GM19099 (cell line): Measurements from ENCODE around the gene TDRD9.

Source experiments
- POLR2A ChIP-seq: IDR thresholded peaks from 3 replicates; pipeline ENCODE4 v1.6.1; 2011; ENCODE audit warnings: low read depth; ENCODE audit not compliant: insufficient read length; ENCODE audit errors: extremely low read depth

TDRD9 gene

GRCh38 chr14:104092931-104093365 lies 164.7 kb downstream of the TDRD9 start:
- TF ChIP-seq POLR2A, result no peak

GRCh38 chr14:104093366-104094055 lies 165.3 kb downstream of the TDRD9 start:
- no peak for TF ChIP-seq POLR2A

GRCh38 chr14:104094056-104094708 lies 165.9 kb downstream of the TDRD9 start:
- TF ChIP-seq POLR2A, result no peak

- no peak for TF ChIP-seq POLR2A
These were observed 166.6 kb downstream of the TDRD9 start for GRCh38 chr14:104094709-104095425.

- TF ChIP-seq POLR2A, result no peak
These were observed 167.4 kb downstream of the TDRD9 start for GRCh38 chr14:104095426-104096310.

- no peak for TF ChIP-seq POLR2A
These were observed 168.1 kb downstream of the TDRD9 start for GRCh38 chr14:104096318-104096717.

GRCh38 chr14:104096751-104097700 lies 168.8 kb downstream of the TDRD9 start:
- TF ChIP-seq POLR2A, result no peak

- no peak for TF ChIP-seq POLR2A
These were observed 170.2 kb downstream of the TDRD9 start for GRCh38 chr14:104098272-104099095.

- no peak for TF ChIP-seq POLR2A
These were observed 171.1 kb downstream of the TDRD9 start for GRCh38 chr14:104099096-104100041.

- no peak for TF ChIP-seq POLR2A
These were observed 172.2 kb downstream of the TDRD9 start for GRCh38 chr14:104100171-104101085.

- no peak for TF ChIP-seq POLR2A
These were observed 172.9 kb downstream of the TDRD9 start for GRCh38 chr14:104101086-104101621.
